Measurements from ENCODE around the gene JAG2.

The JAG2 gene

GRCh38 chr14:105142651-105143450 lies 25.7 kb downstream of the JAG2 start:
- Histone ChIP-seq H3K4me1 (ENCODE audit: insufficient read depth, low read length) (no peaks in the 10 kb centered on the region), H3K9ac (ENCODE audit: low read depth, low read length) (no peak overlapping the region), H3K4me3 (ENCODE audit: low read depth in 1 of 2, low read length in 2 of 2) (no peak overlapping the region), H2AFZ (ENCODE audit: low read depth, low read length) (no peak overlapping the region), H3K36me3 (ENCODE audit: insufficient read depth, low read length) (no peaks in the 10 kb centered on the region), H3K27me3 (ENCODE audit: insufficient read depth, low read length, poor library complexity) (no peaks in the 10 kb centered on the region), H3K27ac (ENCODE audit: low read length) (no peak overlapping the region), H3K4me2 (ENCODE audit: insufficient read depth, low read length) (no peak overlapping the region), H3K9me3 (ENCODE audit: insufficient read depth, low read length, severe bottlenecking) (peaks cover 10% of the 10 kb centered on the region), H3K79me2 (ENCODE audit: insufficient read depth, low read length) (no peaks in the 10 kb centered on the region), H4K20me1 (ENCODE audit: insufficient read depth, low read length) (no peaks in the 10 kb centered on the region; the same call in 1 of the 2 replicates)
- no peak for TF ChIP-seq EZH2 (IDR thresholded peaks at IDR 0.05; ENCODE audit: borderline replicate concordance, low read depth, low read length, severe bottlenecking)
- TF ChIP-seq, protein P1, sequence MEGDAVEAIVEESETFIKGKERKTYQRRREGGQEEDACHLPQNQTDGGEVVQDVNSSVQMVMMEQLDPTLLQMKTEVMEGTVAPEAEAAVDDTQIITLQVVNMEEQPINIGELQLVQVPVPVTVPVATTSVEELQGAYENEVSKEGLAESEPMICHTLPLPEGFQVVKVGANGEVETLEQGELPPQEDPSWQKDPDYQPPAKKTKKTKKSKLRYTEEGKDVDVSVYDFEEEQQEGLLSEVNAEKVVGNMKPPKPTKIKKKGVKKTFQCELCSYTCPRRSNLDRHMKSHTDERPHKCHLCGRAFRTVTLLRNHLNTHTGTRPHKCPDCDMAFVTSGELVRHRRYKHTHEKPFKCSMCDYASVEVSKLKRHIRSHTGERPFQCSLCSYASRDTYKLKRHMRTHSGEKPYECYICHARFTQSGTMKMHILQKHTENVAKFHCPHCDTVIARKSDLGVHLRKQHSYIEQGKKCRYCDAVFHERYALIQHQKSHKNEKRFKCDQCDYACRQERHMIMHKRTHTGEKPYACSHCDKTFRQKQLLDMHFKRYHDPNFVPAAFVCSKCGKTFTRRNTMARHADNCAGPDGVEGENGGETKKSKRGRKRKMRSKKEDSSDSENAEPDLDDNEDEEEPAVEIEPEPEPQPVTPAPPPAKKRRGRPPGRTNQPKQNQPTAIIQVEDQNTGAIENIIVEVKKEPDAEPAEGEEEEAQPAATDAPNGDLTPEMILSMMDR (IDR thresholded peaks at IDR 0.05; ENCODE audit: borderline replicate concordance, extremely low read depth, low read length, poor library complexity, severe bottlenecking) = no peak
- ATAC-seq (ENCODE audit: insufficient read depth, low read depth) (no peak), DNase-seq (no peak)

- Histone ChIP-seq H3K79me2 (ENCODE audit: insufficient read depth, low read length) (no peaks in the 10 kb centered on the region), H3K9ac (ENCODE audit: low read depth, low read length) (no peak overlapping the region), H3K27me3 (ENCODE audit: insufficient read depth, low read length, poor library complexity) (no peaks in the 10 kb centered on the region), H4K20me1 (ENCODE audit: insufficient read depth, low read length) (no peaks in the 10 kb centered on the region; the same call in 1 of the 2 replicates), H3K4me3 (ENCODE audit: low read depth in 1 of 2, low read length in 2 of 2) (no peak overlapping the region), H3K36me3 (ENCODE audit: insufficient read depth, low read length) (no peaks in the 10 kb centered on the region), H2AFZ (ENCODE audit: low read depth, low read length) (no peak overlapping the region), H3K4me1 (ENCODE audit: insufficient read depth, low read length) (no peaks in the 10 kb centered on the region), H3K4me2 (ENCODE audit: insufficient read depth, low read length) (no peak overlapping the region), H3K9me3 (ENCODE audit: insufficient read depth, low read length, severe bottlenecking) (peaks cover 10% of the 10 kb centered on the region), H3K27ac (ENCODE audit: low read length) (no peak overlapping the region)
- no peak for TF ChIP-seq EZH2 (IDR thresholded peaks at IDR 0.05; ENCODE audit: borderline replicate concordance, low read depth, low read length, severe bottlenecking)
- TF ChIP-seq, protein P1 (IDR thresholded peaks at IDR 0.05; ENCODE audit: borderline replicate concordance, extremely low read depth, low read length, poor library complexity, severe bottlenecking) = no peak
- no peak for ATAC-seq (ENCODE audit: insufficient read depth, low read depth)
- DNase-seq = no peak
Observed at GRCh38 chr14:105141486-105142281, 26.9 kb downstream of the JAG2 start.

- no peaks in the 10 kb centered on the region for H3K4me1 ChIP-seq (ENCODE audit: insufficient read depth, low read length)
- H3K9me3 ChIP-seq (ENCODE audit: insufficient read depth, low read length, severe bottlenecking) = peaks cover 10% of the 10 kb centered on the region
- no peak overlapping the region for H3K4me3 ChIP-seq (ENCODE audit: low read depth in 1 of 2, low read length in 2 of 2)
- H2AFZ ChIP-seq (ENCODE audit: low read depth, low read length) = no peak overlapping the region
- no peak overlapping the region for H3K4me2 ChIP-seq (ENCODE audit: insufficient read depth, low read length)
- ATAC-seq (ENCODE audit: insufficient read depth, low read depth) = no peak
- no peak overlapping the region for H3K27ac ChIP-seq (ENCODE audit: low read length)
- DNase-seq = no peak
- no peaks in the 10 kb centered on the region for H3K79me2 ChIP-seq (ENCODE audit: insufficient read depth, low read length)
- no peaks in the 10 kb centered on the region for H3K36me3 ChIP-seq (ENCODE audit: insufficient read depth, low read length)
- no peaks in the 10 kb centered on the region; the same call in 1 of the 2 replicates for H4K20me1 ChIP-seq (ENCODE audit: insufficient read depth, low read length)
- TF ChIP-seq, protein P1 (IDR thresholded peaks at IDR 0.05; ENCODE audit: borderline replicate concordance, extremely low read depth, low read length, poor library complexity, severe bottlenecking) = no peak
- no peak for TF ChIP-seq EZH2 (IDR thresholded peaks at IDR 0.05; ENCODE audit: borderline replicate concordance, low read depth, low read length, severe bottlenecking)
- no peak overlapping the region for H3K9ac ChIP-seq (ENCODE audit: low read depth, low read length)
- H3K27me3 ChIP-seq (ENCODE audit: insufficient read depth, low read length, poor library complexity) = no peaks in the 10 kb centered on the region
Observed at GRCh38 chr14:105141026-105141425, 27.6 kb downstream of the JAG2 start.

Measured in DND-41 (cell line).